NCI-H2227 treated with DMSO at 0.1 percent for 48 hours (cell line): ENCODE results near the gene SPDYE4.

Experiments used
- DNase-seq: peaks from one replicate; lab custom pipeline; 2025; lab: John Stamatoyannopoulos, UW

Gene SPDYE4

GRCh38 chr17:8741366-8741765, 17.0 kb downstream of the SPDYE4 start:
- DNase-seq, result no peak

DNA sequence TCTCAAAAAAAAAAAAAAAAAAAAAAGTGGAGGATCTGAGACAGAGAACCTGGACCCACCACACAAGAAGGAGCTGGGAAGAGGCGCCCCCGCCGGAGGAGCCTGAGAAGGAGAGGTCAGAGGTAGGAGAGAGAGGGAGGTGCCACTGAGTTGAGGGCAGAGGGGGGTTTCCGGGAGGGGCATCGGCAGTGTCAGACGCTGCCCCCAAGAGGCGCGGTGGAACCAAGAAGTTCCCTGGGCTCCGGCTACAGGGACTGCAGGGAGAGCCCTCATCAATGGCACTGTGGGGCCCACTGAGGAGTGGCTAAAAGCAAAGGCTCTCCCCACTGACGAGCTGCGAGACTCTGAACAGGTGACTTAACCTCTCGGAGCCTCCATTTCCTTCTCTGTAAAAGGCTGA, 17.9 kb downstream of the SPDYE4 start:
- no peak for DNase-seq

GRCh38 chr17:8739097-8739496, 19.2 kb downstream of the SPDYE4 start:
- no peak for DNase-seq

DNA sequence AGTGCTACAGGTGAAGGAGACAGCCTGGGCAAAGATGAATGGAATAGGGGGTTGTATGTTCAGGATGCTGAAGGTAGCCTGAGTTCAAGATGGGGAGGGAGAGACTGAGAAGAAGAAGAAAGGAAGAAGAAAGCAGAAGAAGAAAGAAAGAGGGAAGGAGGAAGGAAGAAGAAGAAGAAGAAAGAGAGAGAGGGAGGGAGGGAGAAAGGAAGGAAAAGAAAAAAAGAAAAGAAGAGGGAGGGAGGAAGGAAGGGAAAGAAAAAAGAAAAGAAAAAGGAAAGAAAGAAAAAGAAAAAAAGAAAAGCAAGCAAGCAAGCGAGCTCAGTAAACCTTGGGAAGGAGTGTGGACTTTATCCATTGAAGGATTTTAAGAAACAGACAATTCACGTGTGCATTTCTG, 21.6 kb downstream of the SPDYE4 start:
- DNase-seq, result no peak

- no peak for DNase-seq
Observed at GRCh38 chr17:8736362-8736761, 22.0 kb downstream of the SPDYE4 start.

GRCh38 chr17:8735336-8735939, 22.9 kb downstream of the SPDYE4 start:
- no peak for DNase-seq

DNA sequence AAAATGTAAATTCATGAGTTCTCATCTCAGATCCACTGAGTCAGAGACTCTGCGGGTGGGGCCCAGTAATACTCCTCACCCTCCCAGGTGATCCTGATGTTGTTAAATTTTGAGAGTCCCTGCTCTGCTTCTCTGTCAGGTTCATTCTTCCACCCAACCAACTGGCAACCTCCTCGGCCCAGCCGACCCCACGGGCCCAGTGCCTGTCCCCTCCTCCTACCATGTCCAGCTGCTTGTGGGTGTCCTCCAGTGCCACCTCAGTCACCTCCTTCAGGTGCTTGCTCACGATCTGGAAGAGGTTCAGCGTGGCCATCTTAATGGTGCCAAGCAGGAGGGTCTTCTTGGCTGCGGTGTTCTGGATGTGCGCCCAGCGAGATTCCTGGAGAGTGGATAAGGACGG, 23.5 kb downstream of the SPDYE4 start:
- DNase-seq, result no peak

DNA sequence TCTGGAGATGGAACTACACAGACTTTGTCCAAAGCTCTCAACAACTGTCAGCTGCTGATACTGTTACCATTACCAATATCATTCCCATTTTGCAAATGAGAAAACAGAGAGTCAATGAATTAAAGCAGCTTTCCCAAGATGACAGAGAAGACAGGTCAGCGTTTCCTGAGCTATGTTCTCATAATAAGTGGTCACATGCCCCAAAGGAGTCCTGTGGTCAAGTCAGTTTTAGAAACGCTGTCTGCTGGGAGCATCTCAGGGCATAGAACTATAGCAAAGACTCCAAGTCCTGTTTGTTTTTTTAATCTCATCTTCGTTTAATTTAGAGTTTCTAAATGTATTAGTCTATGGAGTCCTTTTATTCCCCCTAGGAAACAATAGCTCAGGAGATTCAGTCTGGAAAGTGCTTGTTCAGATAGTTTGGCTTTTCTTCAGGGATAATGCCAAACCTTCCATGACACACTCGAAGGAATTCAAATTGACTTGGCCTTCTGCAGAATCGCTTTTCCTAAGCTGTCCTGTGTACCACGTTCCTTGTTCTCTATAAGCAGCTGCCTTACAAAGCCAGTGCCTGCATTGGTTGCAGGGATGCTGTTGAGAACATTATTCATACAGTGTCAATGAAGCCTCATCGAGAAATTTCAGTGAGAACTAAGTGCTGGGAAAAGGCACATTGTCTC, 25.8 kb downstream of the SPDYE4 start:
- DNase-seq, result no peak

DNA sequence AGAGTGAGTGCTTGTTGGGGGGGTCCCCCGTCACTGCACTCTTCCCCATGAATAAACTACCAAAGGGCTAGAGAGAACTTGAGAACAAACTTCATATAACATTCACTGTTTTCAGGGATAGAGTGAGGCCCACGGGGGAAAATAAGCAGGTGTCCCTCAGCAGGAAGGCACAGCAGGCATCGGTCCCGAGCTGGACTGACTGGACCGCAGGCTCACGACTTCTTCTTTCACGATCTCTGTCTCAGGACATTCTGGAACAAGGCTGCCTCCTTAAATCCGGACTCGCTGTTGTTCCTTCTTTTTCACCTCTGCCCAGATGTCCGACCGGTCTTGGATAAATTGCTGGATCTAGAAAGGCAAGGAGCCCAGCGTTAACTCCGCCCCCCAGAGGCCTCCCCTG, 28.5 kb downstream of the SPDYE4 start:
- DNase-seq, result no peak

- DNase-seq, result no peak
Observed at GRCh38 chr17:8729421-8729820, 28.9 kb downstream of the SPDYE4 start.

DNA sequence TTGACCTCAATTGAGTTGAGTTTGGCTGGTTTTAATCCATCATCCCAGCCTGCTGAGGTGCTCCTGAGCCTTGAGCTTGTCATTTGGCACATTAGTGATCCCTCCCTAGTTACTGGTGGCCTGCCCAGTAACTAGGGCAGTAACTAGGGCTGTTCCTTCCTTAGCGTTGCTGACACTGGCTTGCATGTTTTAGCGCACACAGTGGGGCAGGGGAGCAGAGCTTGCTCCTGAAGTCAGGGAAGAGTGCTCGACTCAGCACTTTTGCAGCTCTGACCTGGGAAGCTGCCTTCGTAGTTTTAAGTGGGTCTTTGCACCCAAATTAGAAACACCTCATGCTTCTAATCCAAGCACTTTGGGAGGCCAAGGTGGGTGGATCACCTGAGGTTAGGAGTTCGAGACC, 29.4 kb downstream of the SPDYE4 start:
- no peak for DNase-seq

GRCh38 chr17:8728251-8728938, 30.0 kb downstream of the SPDYE4 start:
- DNase-seq, result no peak

GRCh38 chr17:8726941-8727555, 31.3 kb downstream of the SPDYE4 start:
- DNase-seq, result no peak

DNA sequence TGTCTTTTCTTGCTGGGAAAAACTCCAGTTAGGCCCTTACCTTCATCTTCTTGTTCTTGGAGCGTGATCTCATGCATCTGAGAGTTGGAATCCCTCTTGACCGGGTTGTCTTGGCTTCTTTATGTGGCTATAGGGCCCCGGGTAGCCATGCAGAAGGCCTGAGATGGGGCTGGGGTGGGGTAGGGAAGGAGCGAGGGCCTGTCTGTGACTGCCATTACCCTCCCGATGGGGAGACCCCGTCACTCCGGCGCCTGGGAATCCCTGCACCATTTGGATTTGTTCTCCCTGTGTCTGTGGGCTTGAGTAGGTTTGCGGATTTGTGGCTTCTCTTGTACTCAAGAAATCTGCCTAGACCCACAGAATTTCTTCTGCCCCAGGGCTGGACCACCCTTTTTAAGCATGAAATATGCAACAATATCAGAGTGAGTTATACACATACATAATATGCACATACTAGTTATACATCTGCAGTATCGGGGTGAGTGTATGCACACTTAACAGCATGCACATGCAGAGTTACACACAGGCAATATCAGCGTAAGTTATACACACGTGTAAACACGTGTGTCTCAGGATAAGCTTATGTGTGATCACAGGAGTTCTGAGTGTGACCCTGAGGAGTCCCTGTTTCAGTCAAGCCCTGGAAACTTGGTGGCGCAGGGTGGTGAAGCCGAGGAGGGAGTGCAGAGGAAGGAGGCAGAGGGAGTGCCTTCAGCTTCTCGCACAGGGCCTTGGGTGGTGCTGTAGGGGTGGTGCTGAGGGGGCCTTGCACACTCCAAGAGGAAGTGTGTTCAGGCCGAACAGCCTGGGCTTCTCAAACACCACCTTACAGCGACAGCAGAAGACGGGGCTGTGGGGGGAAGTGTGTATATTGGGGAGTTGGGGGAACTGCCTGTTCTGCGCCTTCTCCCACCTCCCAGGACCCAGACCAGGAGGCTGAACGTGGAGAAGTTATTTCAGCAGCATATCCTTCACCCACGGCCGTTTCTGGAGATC, 32.2 kb downstream of the SPDYE4 start:
- DNase-seq, result no peak

- no peak for DNase-seq
Observed at GRCh38 chr17:8724451-8724850, 33.9 kb downstream of the SPDYE4 start.

GRCh38 chr17:8720596-8720995, 37.8 kb downstream of the SPDYE4 start:
- DNase-seq, result no peak

DNA sequence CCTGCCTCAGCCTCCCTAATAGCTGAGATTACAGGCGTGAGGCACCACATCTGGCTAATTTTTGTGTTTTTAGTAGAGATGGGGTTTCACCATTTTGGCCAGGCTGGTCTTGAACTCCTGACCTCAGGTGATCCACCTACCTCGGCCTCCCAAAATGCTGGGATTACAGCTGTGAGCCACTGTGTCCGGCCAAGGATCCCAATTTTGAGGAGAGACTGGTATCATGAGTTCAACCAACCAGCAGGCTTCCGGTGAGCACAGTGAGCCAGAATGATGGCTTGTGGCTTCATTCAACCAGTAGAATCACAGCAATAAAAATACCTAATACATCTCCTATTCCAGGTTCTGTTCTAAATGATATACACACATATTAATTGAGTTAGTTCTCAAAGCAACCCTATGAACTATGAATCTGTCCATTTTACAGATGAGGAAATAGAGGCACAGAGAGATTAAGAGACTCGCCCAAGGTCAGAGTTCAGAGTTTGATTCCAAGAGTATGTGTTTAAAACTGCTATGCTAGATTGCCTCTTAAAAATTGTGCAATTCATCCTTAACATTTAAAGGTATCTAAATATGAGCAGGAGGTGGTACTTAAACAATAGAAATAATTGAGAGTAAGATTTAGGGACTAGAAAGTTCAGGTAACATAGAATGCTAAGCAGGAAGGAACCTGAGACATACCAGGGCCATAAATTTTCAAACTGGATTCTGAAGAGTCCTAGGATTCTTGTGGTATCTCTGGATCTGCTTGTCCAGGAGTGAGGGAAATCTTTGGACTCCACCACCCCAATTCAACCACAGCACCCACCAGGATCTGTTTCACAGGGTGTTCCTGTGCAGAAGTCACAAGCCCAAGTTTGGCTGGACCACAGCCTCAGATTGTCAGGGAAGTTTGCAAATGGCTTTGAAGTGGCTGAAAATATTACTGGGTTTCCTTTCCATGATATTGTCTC, 38.8 kb downstream of the SPDYE4 start:
- no peak for DNase-seq

DNA sequence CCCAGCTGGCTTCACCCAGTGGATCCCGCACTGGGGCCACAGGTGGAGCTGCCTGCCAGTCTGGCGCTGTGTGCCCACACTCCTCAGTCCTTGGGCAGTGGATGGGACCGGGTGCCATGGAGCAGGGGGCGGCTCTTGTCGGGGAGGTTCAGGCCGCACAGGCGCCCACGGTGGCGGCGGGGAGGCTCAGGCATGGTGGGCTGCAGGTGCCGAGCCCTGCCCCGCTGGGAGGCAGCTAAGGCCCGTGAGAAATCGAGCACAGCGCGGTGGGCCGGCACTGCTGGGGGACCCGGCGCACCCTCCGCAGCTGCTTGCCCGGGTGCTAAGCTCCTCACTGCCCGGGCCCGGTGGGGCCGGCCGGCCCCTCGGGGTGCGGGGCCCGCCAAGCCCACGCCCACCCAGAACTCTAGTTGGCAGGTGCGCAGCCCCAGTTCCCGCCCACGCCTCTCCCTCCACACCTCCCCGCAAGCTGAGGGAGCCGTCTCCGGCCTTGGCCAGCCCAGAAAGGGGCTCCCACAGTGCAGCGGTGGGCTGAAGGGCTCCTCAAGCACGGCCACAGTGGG, 40.3 kb downstream of the SPDYE4 start:
- no peak for DNase-seq

GRCh38 chr17:8713878-8714277, 44.5 kb downstream of the SPDYE4 start:
- DNase-seq, result no peak

DNA sequence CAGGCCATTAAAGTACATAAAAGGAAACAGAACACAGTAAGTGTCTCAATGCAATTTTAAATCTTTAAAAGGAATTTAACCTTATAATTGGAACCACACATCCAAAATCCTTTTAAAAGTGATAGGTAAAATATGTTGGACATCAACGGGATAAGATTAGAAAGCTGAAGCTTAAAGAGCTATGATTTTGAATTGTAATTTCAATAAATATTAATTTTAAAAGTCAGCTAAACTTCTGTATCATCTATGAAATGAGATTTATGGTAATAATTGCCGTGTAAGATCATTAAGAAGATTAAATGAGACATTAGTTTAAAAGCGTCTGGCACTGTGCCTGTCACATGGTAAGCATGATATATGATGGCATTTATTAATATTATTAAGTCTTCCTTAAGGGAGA, 45.0 kb downstream of the SPDYE4 start:
- DNase-seq, result no peak
